Common myeloid progenitor, CD34-positive (primary cell): ENCODE data around the gene NAMPT.

Source experiments
- CTCF ChIA-PET: fragments of 350-600 bp; sonication (Branson Sonifier 250); formaldehyde crosslinking; loops from one replicate; lab custom pipeline; 2021; ENCODE audit warnings: antibody characterized with exemption; lab: Charles Lee
- POLR2A ChIA-PET: fragments of 350-600 bp; sonication (Branson Sonifier 250); formaldehyde crosslinking; loops from one replicate; lab custom pipeline; 2021; ENCODE audit warnings: antibody characterized with exemption; lab: Charles Lee
- DNase-seq, 3 donors: peaks; one replicate each; pipeline versions ENCODE4 v3.0.0 to v3.0.0-alpha.2; 2013
- H3K27ac ChIP-seq, 2 experiments: 1 replicate in 1 of 2; 2 replicates in 1 of 2; pipeline ENCODE4 v1.7.0; 2013; ENCODE audit warnings: inconsistent platforms in 2 of 2, low read length in 2 of 2, mild to moderate bottlenecking in 2 of 2, low read depth in 1 of 2, moderate library complexity in 1 of 2; ENCODE audit not compliant: severe bottlenecking in 2 of 2, insufficient read depth in 1 of 2, poor library complexity in 1 of 2
- H3K27me3 ChIP-seq, 5 experiments: replicated peaks in 2 of 5; 1 replicate in 3 of 5; 2 replicates in 2 of 5; pipeline versions ENCODE4 v1.6.1 to v1.7.0; 2013; ENCODE audit warnings: low read length in 4 of 5, mild to moderate bottlenecking in 2 of 5, moderate library complexity in 2 of 5, inconsistent platforms in 1 of 5; ENCODE audit not compliant: insufficient read depth in 5 of 5, control insufficient read depth in 4 of 5
- H3K36me3 ChIP-seq, 4 experiments: 1 replicate in 2 of 4; 2 replicates in 2 of 4; pipeline versions ENCODE4 v1.6.1 to v1.7.0; 2013; ENCODE audit warnings: low read length in 3 of 4, control low read depth in 1 of 4, mild to moderate bottlenecking in 1 of 4; ENCODE audit not compliant: control insufficient read depth in 4 of 4, insufficient read depth in 4 of 4
- H3K4me1 ChIP-seq, 4 experiments: 1 replicate in 3 of 4; 2 replicates in 1 of 4; pipeline versions ENCODE4 v1.6.1 to v1.7.1; 2013; ENCODE audit warnings: low read length in 3 of 4, mild to moderate bottlenecking in 3 of 4, control low read depth in 1 of 4, inconsistent platforms in 1 of 4, moderate library complexity in 1 of 4; ENCODE audit not compliant: control insufficient read depth in 4 of 4, insufficient read depth in 4 of 4; ENCODE audit errors: control extremely low read depth in 1 of 4
- H3K4me3 ChIP-seq, 7 experiments: 1 replicate in 4 of 7; 2 replicates in 3 of 7; pipeline versions ENCODE4 v1.5.1 to v1.7.0; 2013; ENCODE audit warnings: mild to moderate bottlenecking in 7 of 7, low read length in 6 of 7, moderate library complexity in 6 of 7, inconsistent platforms in 2 of 7, low read depth in 2 of 7, control low read depth in 1 of 7; ENCODE audit not compliant: insufficient read depth in 4 of 7, control insufficient read depth in 1 of 7; ENCODE audit errors: extremely low read depth in 1 of 7
- H3K9me3 ChIP-seq, 5 experiments: 1 replicate in 4 of 5; 2 replicates in 1 of 5; pipeline versions ENCODE4 v1.6.1 to v1.7.1; 2013; ENCODE audit warnings: low read length in 4 of 5, mild to moderate bottlenecking in 2 of 5, inconsistent platforms in 1 of 5, low read depth in 1 of 5, moderate library complexity in 1 of 5; ENCODE audit not compliant: control insufficient read depth in 4 of 5, insufficient read depth in 2 of 5; ENCODE audit errors: control extremely low read depth in 1 of 5
- WGBS: methylation state at CpG from one replicate; pipeline ENCODE4 v1.1.5; 2013; ENCODE audit not compliant: insufficient coverage; 5-methylcytosine and 5-hydroxymethylcytosine counted together

The NAMPT gene

DNA sequence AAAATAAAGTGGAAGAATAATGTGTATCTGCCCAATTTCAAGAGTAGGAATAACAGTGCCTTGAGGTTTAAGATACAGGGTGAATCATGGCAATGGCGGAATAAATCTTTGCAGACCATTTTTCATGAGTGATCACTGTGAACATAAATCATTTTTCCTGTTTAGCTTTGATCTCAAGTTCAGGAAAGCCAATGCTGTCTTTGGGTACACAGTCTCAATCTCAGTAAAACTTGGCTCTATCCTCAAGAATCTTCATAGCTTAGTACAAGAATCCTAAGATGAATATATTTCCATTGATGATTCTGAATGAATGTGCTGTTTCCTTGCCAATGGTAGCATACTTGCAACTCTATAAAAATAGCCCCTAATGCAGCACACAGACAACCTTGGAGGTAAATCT lies 6.8 kb downstream of the NAMPT start:
- ChIA-PET POLR2A (no interaction called here), CTCF (no interaction called here)
- no peak for DNase-seq
- peaks cover 0 to 28% (median 11%) of the 10 kb centered on the region in 4 experiments for H3K36me3 ChIP-seq
- 100% methylated on average over 1 of the region's 1 CpG for WGBS
- H3K27me3 ChIP-seq = no peaks in the 10 kb centered on the region
- H3K9me3 ChIP-seq = no peaks in the 10 kb centered on the region
- H3K4me1 ChIP-seq = peaks cover 0 to 22% (median 2%) of the 10 kb centered on the region in 4 experiments
- H3K27ac ChIP-seq = no peak overlapping the region
- no peak overlapping the region for H3K4me3 ChIP-seq

DNA sequence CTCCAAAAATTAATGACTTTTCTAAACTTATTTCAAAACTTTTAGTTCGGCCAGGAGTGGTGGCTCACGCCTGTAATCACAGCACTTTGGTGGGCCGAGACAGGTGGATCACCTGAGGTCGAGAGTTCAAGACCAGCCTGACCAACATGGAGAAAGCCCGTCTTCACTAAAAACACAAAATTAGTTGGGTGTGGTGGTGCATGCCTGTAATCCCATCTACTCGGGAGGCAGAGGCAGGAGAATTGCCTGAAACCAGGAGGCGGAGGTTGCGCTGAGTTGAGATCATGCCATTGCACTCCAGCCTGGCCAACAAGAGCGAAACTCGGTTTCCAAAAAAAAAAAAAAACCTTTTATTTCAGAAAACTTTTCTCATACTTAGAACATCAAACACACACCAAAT lies 8.3 kb downstream of the NAMPT start:
- Histone ChIP-seq H3K36me3 (peaks cover 3 to 34% (median 13%) of the 10 kb centered on the region in 4 experiments), H3K4me1 (peaks cover 0 to 9% (median 0%) of the 10 kb centered on the region in 4 experiments), H3K9me3 (no peaks in the 10 kb centered on the region), H3K27me3 (no peaks in the 10 kb centered on the region), H3K27ac (no peak overlapping the region), H3K4me3 (no peak overlapping the region)
- ChIA-PET POLR2A (no interaction called here), CTCF (no interaction called here)
- WGBS = 99% methylated on average over 10 of the region's 10 CpGs
- no peak for DNase-seq

GRCh38 chr7:106273009-106273668 lies 11.6 kb downstream of the NAMPT start:
- H3K4me3 ChIP-seq = no peak overlapping the region
- H3K4me1 ChIP-seq = no peaks in the 10 kb centered on the region
- ChIA-PET POLR2A (no interaction called here), CTCF (interaction anchor here (0.8 kb wide), 1 partner anchor 195 kb away, joined by 3 read pairs; no protein-coding TSS in a partner anchor)
- H3K36me3 ChIP-seq = peaks cover 13 to 57% (median 28%) of the 10 kb centered on the region in 4 experiments
- H3K27ac ChIP-seq = no peak overlapping the region
- no peaks in the 10 kb centered on the region for H3K9me3 ChIP-seq
- no peaks in the 10 kb centered on the region for H3K27me3 ChIP-seq
- no peak for DNase-seq
- WGBS = 96% methylated on average over 4 of the region's 8 CpGs

GRCh38 chr7:106270122-106270977 lies 14.4 kb downstream of the NAMPT start:
- H3K27me3 ChIP-seq = no peaks in the 10 kb centered on the region
- ChIA-PET CTCF (interaction anchor here (2.5 kb wide), 1 partner anchor 11 kb away, joined by 7 read pairs; no protein-coding TSS in a partner anchor), POLR2A (interaction anchor here (1.2 kb wide), 1 partner anchor 15 kb away, joined by 5 read pairs; the partner anchor contains the start of gene NAMPT)
- H3K9me3 ChIP-seq = no peaks in the 10 kb centered on the region
- H3K4me3 ChIP-seq = no peak overlapping the region
- H3K36me3 ChIP-seq = peaks cover 10 to 62% (median 33%) of the 10 kb centered on the region in 4 experiments
- WGBS = 100% methylated on average over 3 of the region's 5 CpGs
- H3K27ac ChIP-seq = no peak overlapping the region
- H3K4me1 ChIP-seq = no peaks in the 10 kb centered on the region
- DNase-seq = no peak

DNA sequence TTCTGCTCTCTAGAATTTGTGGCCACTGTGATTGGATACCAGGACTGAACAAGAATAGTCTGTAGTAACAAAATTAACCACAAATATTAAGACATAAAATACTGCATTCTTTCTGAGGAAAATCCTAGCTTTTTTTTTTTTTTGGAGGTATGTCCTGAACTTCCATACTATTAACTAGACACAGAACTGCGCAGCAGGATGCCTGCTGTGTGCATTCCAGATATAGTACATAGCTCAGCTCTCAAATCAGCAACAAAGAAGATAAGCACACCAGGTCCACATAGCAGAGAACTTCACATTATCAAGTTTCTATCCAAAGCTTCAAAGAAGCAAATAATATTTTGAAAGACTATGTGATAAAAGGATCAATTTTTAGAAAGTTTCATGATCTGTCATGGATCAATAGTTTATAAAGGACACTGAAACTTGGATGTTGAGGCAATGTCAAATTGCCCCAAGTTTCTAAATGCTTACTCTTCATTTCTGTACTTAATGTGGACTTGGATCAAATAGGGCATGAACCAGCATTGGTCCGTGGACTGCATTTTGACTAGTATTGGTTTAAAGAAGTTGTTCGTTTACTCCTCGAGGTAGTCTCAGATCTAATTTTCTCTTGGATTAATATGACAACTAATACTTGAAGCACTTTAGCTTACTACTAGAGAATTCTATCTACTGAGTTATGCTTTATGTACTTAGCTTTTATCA lies 15.4 kb downstream of the NAMPT start:
- H3K36me3 ChIP-seq = peaks cover 14 to 60% (median 39%) of the 10 kb centered on the region in 4 experiments
- H3K27me3 ChIP-seq = no peaks in the 10 kb centered on the region
- no peaks in the 10 kb centered on the region for H3K9me3 ChIP-seq
- no peaks in the 10 kb centered on the region for H3K4me1 ChIP-seq
- H3K27ac ChIP-seq = no peak overlapping the region
- no peak overlapping the region for H3K4me3 ChIP-seq
- WGBS = 100% methylated on average over 1 of the region's 4 CpGs
- no peak for DNase-seq
- CTCF ChIA-PET = interaction anchor here (2.5 kb wide), 1 partner anchor 12 kb away, joined by 7 read pairs; no protein-coding TSS in a partner anchor
- POLR2A ChIA-PET = interaction anchor here (1.2 kb wide), 1 partner anchor 16 kb away, joined by 5 read pairs; the partner anchor contains the start of gene NAMPT

DNA sequence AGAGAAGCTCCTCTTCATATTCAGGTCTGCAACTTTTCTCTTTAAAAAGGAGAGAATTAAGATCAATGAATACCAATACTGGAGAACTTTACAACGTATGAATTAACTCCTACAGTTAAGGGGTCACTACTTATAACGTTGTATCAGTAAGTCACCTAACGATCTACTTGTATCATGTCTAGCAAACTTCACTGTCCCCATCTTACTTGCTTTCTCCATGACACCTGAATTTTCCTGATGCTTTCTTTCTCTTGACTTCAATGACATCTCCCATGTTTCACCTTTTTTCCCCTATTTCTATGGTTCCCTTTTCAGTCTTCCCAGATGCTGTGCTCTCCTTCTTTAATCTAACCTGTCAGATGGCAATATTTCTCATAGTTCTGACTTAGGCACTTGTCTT lies 19.6 kb downstream of the NAMPT start:
- Histone ChIP-seq H3K4me3 (no peak overlapping the region), H3K9me3 (no peaks in the 10 kb centered on the region), H3K27me3 (no peaks in the 10 kb centered on the region), H3K27ac (no peak overlapping the region), H3K36me3 (peaks cover 10 to 58% (median 37%) of the 10 kb centered on the region in 4 experiments), H3K4me1 (no peaks in the 10 kb centered on the region)
- 100% methylated on average over 3 of the region's 3 CpGs for WGBS
- CTCF ChIA-PET = no interaction called here
- no peak for DNase-seq
- POLR2A ChIA-PET = no interaction called here
